CD14-positive monocyte (primary cell): ENCODE measurements around the gene CCR6. TPM values are rescaled to one million over a fixed set of nuclear protein-coding genes. Genes with fewer than 3 reads are reported as not detected.

Source experiments
- DNase-seq, 3 donors: peaks; one replicate each; pipeline ENCODE4 v3.0.0-alpha.2; 2011 to 2022
- H2AFZ ChIP-seq: 2 replicates; pipeline ENCODE4 v1.6.0; 2012; ENCODE audit warnings: mild to moderate bottlenecking, low read depth, low read length, inconsistent platforms; ENCODE audit not compliant: insufficient read depth, poor library complexity, severe bottlenecking
- H3K27ac ChIP-seq, 2 donors: 1 replicate in 1 of 2; 2 replicates in 1 of 2; pipeline ENCODE4 v1.5.1; 2012 to 2013; ENCODE audit warnings: low read length in 2 of 2, control low read depth in 1 of 2, inconsistent platforms in 1 of 2, low read depth in 1 of 2, mild to moderate bottlenecking in 1 of 2
- H3K27me3 ChIP-seq, 2 donors: one replicate each; pipeline versions ENCODE4 v1.6.0 to v1.6.1; 2011 to 2013; ENCODE audit warnings: low read length in 2 of 2; ENCODE audit not compliant: control insufficient read depth in 2 of 2, insufficient read depth in 2 of 2
- H3K36me3 ChIP-seq, 2 donors: replicated peaks in 1 of 2; 1 replicate in 1 of 2; 2 replicates in 1 of 2; pipeline versions ENCODE4 v1.5.1 to v1.6.1; 2012 to 2013; ENCODE audit warnings: low read length in 2 of 2, control low read depth in 1 of 2, inconsistent platforms in 1 of 2, mild to moderate bottlenecking in 1 of 2; ENCODE audit not compliant: insufficient read depth in 2 of 2, control insufficient read depth in 1 of 2
- H3K4me1 ChIP-seq, 2 donors: 1 replicate in 1 of 2; 2 replicates in 1 of 2; pipeline versions ENCODE4 v1.5.1 to v1.6.1; 2012 to 2013; ENCODE audit warnings: low read length in 2 of 2, control low read depth in 1 of 2, inconsistent platforms in 1 of 2, mild to moderate bottlenecking in 1 of 2, moderate library complexity in 1 of 2; ENCODE audit not compliant: insufficient read depth in 2 of 2, control insufficient read depth in 1 of 2
- H3K4me2 ChIP-seq: replicated peaks from 2 replicates; pipeline ENCODE3; 2012; ENCODE audit warnings: low read length, moderate library complexity, mild to moderate bottlenecking; ENCODE audit not compliant: poor library complexity, severe bottlenecking; ENCODE audit errors: extremely low read depth
- H3K4me3 ChIP-seq, 3 experiments: fragments of 200-600 bp in 1 of 3; sonication (generic) in 1 of 3; replicated peaks in 1 of 3; 1 replicate in 2 of 3; 2 replicates in 1 of 3; pipeline ENCODE4 v1.5.1; 2011 to 2013; ENCODE audit warnings: low read length in 3 of 3, mild to moderate bottlenecking in 3 of 3, control low read depth in 2 of 3, low read depth in 2 of 3, inconsistent platforms in 1 of 3, moderate library complexity in 1 of 3
- H3K79me2 ChIP-seq: 2 replicates; pipeline ENCODE4 v1.6.0; 2012; ENCODE audit warnings: mild to moderate bottlenecking, control low read depth, inconsistent platforms, low read length, moderate library complexity; ENCODE audit not compliant: insufficient read depth
- H3K9ac ChIP-seq: 2 replicates; pipeline ENCODE4 v1.6.0; 2017; ENCODE audit warnings: low read length, mild to moderate bottlenecking; ENCODE audit not compliant: insufficient read depth, poor library complexity, severe bottlenecking
- H3K9me3 ChIP-seq, 2 donors: replicated peaks in 1 of 2; 1 replicate in 1 of 2; 2 replicates in 1 of 2; pipeline versions ENCODE4 v1.5.1 to v1.6.1; 2012 to 2013; ENCODE audit warnings: low read length in 2 of 2, control low read depth in 1 of 2; ENCODE audit not compliant: control insufficient read depth in 1 of 2, insufficient read depth in 1 of 2
- H4K20me1 ChIP-seq: 2 replicates; pipeline ENCODE4 v1.6.0; 2012; ENCODE audit warnings: mild to moderate bottlenecking, low read length, control low read depth, moderate library complexity; ENCODE audit not compliant: insufficient read depth
- H3K27ac Mint-ChIP-seq, 7 donors: one replicate each; pipeline ENCODE4 v1.8.0; 2020; ENCODE audit warnings: mild to moderate bottlenecking in 7 of 7, mixed read lengths in 7 of 7, moderate library complexity in 6 of 7, inconsistent platforms in 2 of 7
- H3K27me3 Mint-ChIP-seq, 3 donors: one replicate each; pipeline ENCODE4 v1.8.0; 2021 to 2022; ENCODE audit warnings: low read depth in 3 of 3, mild to moderate bottlenecking in 3 of 3, mixed read lengths in 3 of 3, moderate library complexity in 3 of 3, inconsistent platforms in 1 of 3
- H3K36me3 Mint-ChIP-seq, 2 donors: one replicate each; pipeline ENCODE4 v1.8.0; 2020; ENCODE audit warnings: mixed read lengths in 2 of 2, inconsistent platforms in 1 of 2, mild to moderate bottlenecking in 1 of 2
- H3K4me1 Mint-ChIP-seq: one replicate; pipeline ENCODE4 v1.8.0; 2020; ENCODE audit warnings: mild to moderate bottlenecking, mixed read lengths
- H3K4me3 Mint-ChIP-seq, 2 donors: one replicate each; pipeline ENCODE4 v1.8.0; 2020; ENCODE audit warnings: mild to moderate bottlenecking in 2 of 2, mixed read lengths in 2 of 2, moderate library complexity in 1 of 2
- H3K9me3 Mint-ChIP-seq, 7 donors: one replicate each; pipeline ENCODE4 v1.8.0; 2020 to 2022; ENCODE audit warnings: mixed read lengths in 7 of 7, mild to moderate bottlenecking in 6 of 7, moderate library complexity in 6 of 7, inconsistent platforms in 2 of 7
- WGBS: methylation state at CpG from one replicate; pipeline ENCODE4 v1.1.5; 2013; ENCODE audit warnings: missing lambda C conversion rate; ENCODE audit not compliant: insufficient coverage; 5-methylcytosine and 5-hydroxymethylcytosine counted together
- intact Hi-C, 2 donors: fragments of 100-400 bp; cut with micrococcal nuclease; formaldehyde crosslinking; loops; one replicate each; pipeline versions ENCODE4 v1.15.0 to v1.15.1; 2023
- polyA plus RNA-seq, 3 donors: library from polyadenylated mRNA; depleted of rRNA in 1 of 3; unstranded in 2 of 3; stranded (reverse) in 1 of 3; fragments of 300-500 nt in 2 of 3; fragments of >200 nt in 1 of 3; fragmentation: Illumina TruSeq in 2 of 3; gene quantifications; 1 replicate in 2 of 3; 2 replicates in 1 of 3; pipeline ENCODE4 v1.2.3, GENCODE V29; 2012 to 2021
- TF ChIP-seq, protein P1 (sequence below): fragments of 200-600 bp; IDR thresholded peaks from one replicate; pipeline ENCODE4 v1.8.0; 2022; ENCODE audit warnings: antibody characterized with exemption, mild to moderate bottlenecking

Gene CCR6
- polyA plus RNA-seq, 3 donors, result 0.07 to 0.43 TPM; not detected in 1

GRCh38 chr6:167109651-167110050 is 13.2 kb upstream of the CCR6 start:
- H3K4me1 ChIP-seq, result no peaks in the 10 kb centered on the region
- H3K27me3 Mint-ChIP-seq, result peaks cover 0 to 3% (median 2%) of the 10 kb centered on the region in 3 donors

DNA sequence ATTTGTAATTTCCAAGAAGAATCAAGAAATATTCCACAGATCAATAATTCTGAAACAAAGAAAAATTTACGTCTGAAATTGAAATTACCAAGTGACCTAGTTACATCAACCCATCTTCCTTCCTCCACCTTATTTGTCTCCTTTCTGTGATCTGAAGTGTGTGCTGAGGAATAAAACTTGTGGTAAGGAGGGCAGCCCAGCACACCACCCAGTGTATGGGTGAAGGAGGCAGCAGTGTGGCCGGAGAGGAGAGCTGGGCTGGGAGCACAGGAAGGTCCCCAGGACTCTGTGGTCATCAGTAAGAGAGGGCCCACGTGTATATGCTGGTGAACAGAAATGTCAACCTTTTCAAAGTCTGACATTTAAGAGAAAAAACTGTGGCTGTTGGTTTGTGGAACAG is 11.3 kb upstream of the CCR6 start:
- H3K9me3 ChIP-seq, result no peaks in the 10 kb centered on the region
- H3K27me3 ChIP-seq, result no peaks in the 10 kb centered on the region
- H4K20me1 ChIP-seq, result no peaks in the 10 kb centered on the region
- no peaks in the 10 kb centered on the region for H3K79me2 ChIP-seq
- DNase-seq, result no peak
- Mint-ChIP-seq H3K27me3 (peaks cover 0 to 2% (median 1%) of the 10 kb centered on the region in 3 donors), H3K27ac (peak overlapping the region in 2 of 7 donors; percentile 43 to 65), H3K36me3 (no peaks in the 10 kb centered on the region), H3K9me3 (peaks cover 0 to 6% (median 0%) of the 10 kb centered on the region in 7 donors), H3K4me3 (no peak overlapping the region), H3K4me1 (no peaks in the 10 kb centered on the region)
- TF ChIP-seq, protein P1, sequence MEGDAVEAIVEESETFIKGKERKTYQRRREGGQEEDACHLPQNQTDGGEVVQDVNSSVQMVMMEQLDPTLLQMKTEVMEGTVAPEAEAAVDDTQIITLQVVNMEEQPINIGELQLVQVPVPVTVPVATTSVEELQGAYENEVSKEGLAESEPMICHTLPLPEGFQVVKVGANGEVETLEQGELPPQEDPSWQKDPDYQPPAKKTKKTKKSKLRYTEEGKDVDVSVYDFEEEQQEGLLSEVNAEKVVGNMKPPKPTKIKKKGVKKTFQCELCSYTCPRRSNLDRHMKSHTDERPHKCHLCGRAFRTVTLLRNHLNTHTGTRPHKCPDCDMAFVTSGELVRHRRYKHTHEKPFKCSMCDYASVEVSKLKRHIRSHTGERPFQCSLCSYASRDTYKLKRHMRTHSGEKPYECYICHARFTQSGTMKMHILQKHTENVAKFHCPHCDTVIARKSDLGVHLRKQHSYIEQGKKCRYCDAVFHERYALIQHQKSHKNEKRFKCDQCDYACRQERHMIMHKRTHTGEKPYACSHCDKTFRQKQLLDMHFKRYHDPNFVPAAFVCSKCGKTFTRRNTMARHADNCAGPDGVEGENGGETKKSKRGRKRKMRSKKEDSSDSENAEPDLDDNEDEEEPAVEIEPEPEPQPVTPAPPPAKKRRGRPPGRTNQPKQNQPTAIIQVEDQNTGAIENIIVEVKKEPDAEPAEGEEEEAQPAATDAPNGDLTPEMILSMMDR, result no peak
- H3K4me2 ChIP-seq, result no peak overlapping the region
- 69% methylated on average over 2 of the region's 3 CpGs for WGBS
- H3K36me3 ChIP-seq, result no peaks in the 10 kb centered on the region
- intact Hi-C loops, result no loop called here
- no peak overlapping the region for H3K4me3 ChIP-seq
- no peak overlapping the region for H3K27ac ChIP-seq
- H3K4me1 ChIP-seq, result no peaks in the 10 kb centered on the region
- no peak overlapping the region for H2AFZ ChIP-seq
- no peak overlapping the region for H3K9ac ChIP-seq

More at GRCh38 chr6:167109651-167110050, 13.2 kb upstream of the CCR6 start:
- H2AFZ ChIP-seq, result no peak overlapping the region
- no peaks in the 10 kb centered on the region for H3K36me3 Mint-ChIP-seq
- no peak overlapping the region for H3K9ac ChIP-seq
- no peaks in the 10 kb centered on the region for H3K27me3 ChIP-seq
- no peak overlapping the region for H3K4me3 ChIP-seq
- peaks cover 0 to 3% (median 0%) of the 10 kb centered on the region in 7 donors for H3K9me3 Mint-ChIP-seq
- no peak for DNase-seq
- H3K79me2 ChIP-seq, result no peaks in the 10 kb centered on the region
- H3K4me2 ChIP-seq, result no peak overlapping the region
- H3K27ac Mint-ChIP-seq, result peak overlapping the region in 1 of 7 donors; percentile 10
- no peaks in the 10 kb centered on the region for H4K20me1 ChIP-seq
- intact Hi-C loops, result no loop called here
- no peak overlapping the region for H3K27ac ChIP-seq
- 100% methylated on average over 3 of the region's 6 CpGs for WGBS
- H3K9me3 ChIP-seq, result no peaks in the 10 kb centered on the region
- TF ChIP-seq, protein P1, result no peak
- H3K36me3 ChIP-seq, result no peaks in the 10 kb centered on the region
- H3K4me1 Mint-ChIP-seq, result no peaks in the 10 kb centered on the region
- no peak overlapping the region for H3K4me3 Mint-ChIP-seq
